SU-DHL-6 (cell line): ENCODE results near the gene CCDC183.

Source experiments
- EZH2phosphoT487 ChIP-seq: fragments of 200-600 bp; sonication (generic), shearing (Covaris generic); conservative IDR thresholded peaks from 2 replicates; pipeline ENCODE4 v1.6.1; 2018; ENCODE audit warnings: mild to moderate bottlenecking, antibody characterized with exemption, low read length, moderate library complexity, mixed read lengths
- TF ChIP-seq, protein P1 (sequence below): fragments of 200-600 bp; sonication (generic); IDR thresholded peaks from one replicate; pipeline ENCODE4 v1.5.1; 2017; ENCODE audit warnings: antibody characterized with exemption, mild to moderate bottlenecking, low read length, moderate library complexity; ENCODE audit not compliant: insufficient read depth, poor library complexity, severe bottlenecking

DNA sequence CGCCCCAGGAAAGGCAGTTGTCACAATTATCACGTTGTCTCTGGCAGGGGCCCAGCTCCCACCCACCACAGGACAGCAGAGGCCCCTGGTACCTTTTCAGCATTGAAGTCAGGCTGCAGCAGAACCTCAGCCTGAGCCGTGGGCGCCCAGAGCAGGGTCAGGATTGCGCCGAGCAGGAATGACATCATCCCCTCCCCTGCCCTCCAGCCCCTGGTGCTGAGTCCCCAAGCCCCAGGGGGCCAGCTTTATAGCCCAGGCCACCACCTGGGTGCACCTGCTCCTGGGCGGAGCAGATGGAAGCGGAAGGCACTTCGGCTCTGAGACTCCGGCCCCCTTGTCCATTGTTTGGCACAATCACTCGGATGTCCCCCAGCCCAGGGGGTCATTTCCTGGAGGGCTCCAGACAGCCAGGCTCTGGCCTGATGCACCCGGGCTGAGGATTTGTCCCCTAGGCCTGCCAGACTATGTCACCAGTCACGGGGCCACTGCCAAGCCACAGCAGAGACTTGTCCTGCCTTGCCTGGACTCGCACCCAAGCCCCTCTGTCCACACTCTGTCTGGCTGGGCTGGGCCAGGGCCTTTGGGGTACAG lies 31.7 kb upstream of the CCDC183 start, which contains the start of gene LCN15:
- TF ChIP-seq, protein P1, sequence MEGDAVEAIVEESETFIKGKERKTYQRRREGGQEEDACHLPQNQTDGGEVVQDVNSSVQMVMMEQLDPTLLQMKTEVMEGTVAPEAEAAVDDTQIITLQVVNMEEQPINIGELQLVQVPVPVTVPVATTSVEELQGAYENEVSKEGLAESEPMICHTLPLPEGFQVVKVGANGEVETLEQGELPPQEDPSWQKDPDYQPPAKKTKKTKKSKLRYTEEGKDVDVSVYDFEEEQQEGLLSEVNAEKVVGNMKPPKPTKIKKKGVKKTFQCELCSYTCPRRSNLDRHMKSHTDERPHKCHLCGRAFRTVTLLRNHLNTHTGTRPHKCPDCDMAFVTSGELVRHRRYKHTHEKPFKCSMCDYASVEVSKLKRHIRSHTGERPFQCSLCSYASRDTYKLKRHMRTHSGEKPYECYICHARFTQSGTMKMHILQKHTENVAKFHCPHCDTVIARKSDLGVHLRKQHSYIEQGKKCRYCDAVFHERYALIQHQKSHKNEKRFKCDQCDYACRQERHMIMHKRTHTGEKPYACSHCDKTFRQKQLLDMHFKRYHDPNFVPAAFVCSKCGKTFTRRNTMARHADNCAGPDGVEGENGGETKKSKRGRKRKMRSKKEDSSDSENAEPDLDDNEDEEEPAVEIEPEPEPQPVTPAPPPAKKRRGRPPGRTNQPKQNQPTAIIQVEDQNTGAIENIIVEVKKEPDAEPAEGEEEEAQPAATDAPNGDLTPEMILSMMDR, result no peak
- TF ChIP-seq EZH2phosphoT487, result no peak
